Sigmoid colon (tissue), 7 donors: ENCODE results near the gene PDE7B. TPM values are rescaled to one million over a fixed set of nuclear protein-coding genes. Genes with fewer than 3 reads are reported as not detected.

ENCODE experiments used
- DNase-seq: peaks from one replicate; pipeline ENCODE4 v3.0.0-alpha.2; 2019
- H3K27ac ChIP-seq, 4 donors: fragments of 200-600 bp; sonication (generic); one replicate each; pipeline ENCODE4 v1.5.1; 2016 to 2019; ENCODE audit warnings: mild to moderate bottlenecking in 1 of 4
- H3K27me3 ChIP-seq, 3 donors: fragments of 200-600 bp; sonication (generic); one replicate each; pipeline ENCODE4 v1.5.1; 2019; ENCODE audit warnings: mild to moderate bottlenecking in 1 of 3
- H3K36me3 ChIP-seq, 4 donors: fragments of 200-600 bp; sonication (generic); one replicate each; pipeline ENCODE4 v1.5.1; 2016 to 2019
- H3K4me1 ChIP-seq, 4 donors: fragments of 200-600 bp; sonication (generic); one replicate each; pipeline ENCODE4 v1.5.1; 2017 to 2019
- H3K4me3 ChIP-seq, 4 donors: fragments of 200-600 bp; sonication (generic); one replicate each; pipeline ENCODE4 v1.5.1; 2017 to 2019; ENCODE audit warnings: mild to moderate bottlenecking in 2 of 4, moderate library complexity in 1 of 4
- H3K9me3 ChIP-seq, 4 donors: fragments of 200-600 bp in 3 of 4; sonication (generic) in 3 of 4; one replicate each; pipeline versions ENCODE4 v1.5.1 to v1.6.1; 2013 to 2019
- EP300 ChIP-seq, 4 donors: sonication (generic); formaldehyde crosslinking; IDR thresholded peaks; one replicate each; pipeline ENCODE4 v1.6.1; 2017; ENCODE audit warnings: antibody characterized with exemption in 4 of 4
- POLR2A ChIP-seq, 2 donors: fragments of 450-650 bp; IDR thresholded peaks; one replicate each; pipeline ENCODE4 v1.6.1; 2016; ENCODE audit warnings: antibody characterized with exemption in 2 of 2, mild to moderate bottlenecking in 2 of 2, moderate library complexity in 2 of 2
- POLR2AphosphoS5 ChIP-seq, 4 donors: sonication (generic); formaldehyde crosslinking; IDR thresholded peaks; one replicate each; pipeline ENCODE4 v1.6.1; 2017; ENCODE audit warnings: antibody characterized with exemption in 4 of 4
- WGBS, 2 donors: extraction: QIAGEN DNeasy Blood & Tissue Kit; methylation state at CpG; one replicate each; pipeline ENCODE4 v1.1.7; 2013; 5-methylcytosine and 5-hydroxymethylcytosine counted together
- intact Hi-C: fragments of 100-400 bp; cut with DNase I; formaldehyde crosslinking; loops from one replicate; pipeline ENCODE4 v1.15.1; 2023
- polyA plus RNA-seq, 3 donors: library from polyadenylated mRNA; stranded (reverse); fragments of 200-250 nt; gene quantifications; one replicate each; pipeline ENCODE4 v1.2.3, GENCODE V29; 2013
- total RNA-seq, 4 donors: library from RNA; depleted of rRNA; stranded (reverse); fragments of >200 nt; gene quantifications; one replicate each; pipeline ENCODE4 v1.1.0, GENCODE V29; 2016
- TF ChIP-seq, protein P1 (sequence below), 4 experiments: fragments of 450-650 bp in 3 of 4; fragments of 200-600 bp in 1 of 4; IDR thresholded peaks; one replicate each; pipeline ENCODE4 v1.5.1; 2016 to 2019; ENCODE audit warnings: antibody characterized with exemption in 4 of 4, mild to moderate bottlenecking in 3 of 4, moderate library complexity in 2 of 4
- donor health status: healthy with polysubstance abuse.
- donor health status: Bipolar disorder and iron deficiency.
- donor health status: healthy.

The PDE7B gene
- total and polyA plus RNA-seq, 7 donors, result 1.1 to 10.3 (median 6.3) TPM

DNA sequence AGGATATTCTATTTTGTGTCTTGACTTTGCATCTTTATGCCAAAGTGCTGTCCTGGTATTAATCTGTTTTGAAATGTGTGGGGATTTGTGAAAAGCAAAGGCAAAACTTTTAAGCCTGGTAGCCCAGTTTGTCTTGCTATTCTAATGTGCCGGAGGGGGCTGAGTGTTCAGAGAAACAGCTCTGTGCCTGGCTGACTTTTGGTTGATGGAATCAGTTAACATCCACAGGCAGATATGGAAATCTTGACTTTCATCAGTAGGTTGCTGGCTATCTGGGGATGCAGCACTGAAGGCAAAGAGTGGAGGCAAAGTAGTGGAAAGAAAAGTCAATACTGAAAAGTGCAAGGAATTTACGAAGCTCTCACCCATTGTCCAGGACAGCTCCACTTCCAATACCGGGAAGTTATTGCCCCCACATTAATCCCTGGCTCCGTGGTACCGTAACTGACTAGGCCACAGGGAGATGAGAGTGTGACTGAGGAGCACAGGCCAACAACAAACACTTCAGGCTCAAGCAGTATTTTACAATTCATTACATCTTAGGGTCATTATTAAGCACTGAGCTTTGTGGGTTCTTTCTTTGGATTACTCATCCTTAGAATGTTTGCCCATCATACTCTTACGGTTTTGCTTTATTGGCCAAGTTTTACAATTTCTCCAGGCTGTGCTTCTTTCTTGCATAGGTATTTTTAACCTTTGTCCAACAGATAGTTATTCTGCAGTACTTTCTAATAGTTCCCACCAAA, 234.0 kb downstream of the PDE7B start:
- Histone ChIP-seq H3K4me3 (no peak overlapping the region), H3K27me3 (no peaks in the 10 kb centered on the region), H3K27ac (peak overlapping the region in 2 of 4 donors; percentile 5 to 20), H3K36me3 (no peaks in the 10 kb centered on the region), H3K9me3 (no peaks in the 10 kb centered on the region), H3K4me1 (no peaks in the 10 kb centered on the region)
- DNase-seq, result no peak
- 62 to 79% methylated on average over 6 of the region's 6 CpGs for WGBS, 2 donors
- no peak for TF ChIP-seq POLR2A (IDR thresholded peaks at IDR 0.05)
- TF ChIP-seq EP300 (IDR thresholded peaks at IDR 0.05), result no peak
- TF ChIP-seq POLR2AphosphoS5 (IDR thresholded peaks at IDR 0.05), result no peak
- intact Hi-C loops, result no loop called here

DNA sequence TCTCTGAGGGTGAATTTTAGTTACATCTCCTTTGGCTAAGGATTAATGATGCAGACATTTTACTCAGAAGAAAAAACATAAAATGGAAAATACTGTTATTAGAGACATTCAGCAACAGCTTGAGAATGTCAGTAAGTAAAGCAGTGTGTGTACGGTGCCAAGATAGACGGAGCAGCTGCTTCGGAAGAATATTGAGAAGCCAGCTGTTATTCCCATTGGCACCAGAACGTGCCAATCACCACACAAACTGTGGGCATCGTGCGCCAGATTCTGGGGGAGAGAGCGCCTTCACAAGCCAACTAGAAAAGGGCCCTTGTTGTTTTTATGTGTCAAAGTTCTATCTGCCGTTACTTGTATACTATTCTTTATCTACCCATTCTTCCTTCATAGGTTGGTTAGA, 235.2 kb downstream of the PDE7B start:
- H3K4me1 ChIP-seq, result no peaks in the 10 kb centered on the region
- H3K9me3 ChIP-seq, result no peaks in the 10 kb centered on the region
- TF ChIP-seq EP300 (IDR thresholded peaks at IDR 0.05), result no peak
- no peak for TF ChIP-seq POLR2AphosphoS5 (IDR thresholded peaks at IDR 0.05)
- no peak for TF ChIP-seq POLR2A (IDR thresholded peaks at IDR 0.05)
- TF ChIP-seq, protein P1, sequence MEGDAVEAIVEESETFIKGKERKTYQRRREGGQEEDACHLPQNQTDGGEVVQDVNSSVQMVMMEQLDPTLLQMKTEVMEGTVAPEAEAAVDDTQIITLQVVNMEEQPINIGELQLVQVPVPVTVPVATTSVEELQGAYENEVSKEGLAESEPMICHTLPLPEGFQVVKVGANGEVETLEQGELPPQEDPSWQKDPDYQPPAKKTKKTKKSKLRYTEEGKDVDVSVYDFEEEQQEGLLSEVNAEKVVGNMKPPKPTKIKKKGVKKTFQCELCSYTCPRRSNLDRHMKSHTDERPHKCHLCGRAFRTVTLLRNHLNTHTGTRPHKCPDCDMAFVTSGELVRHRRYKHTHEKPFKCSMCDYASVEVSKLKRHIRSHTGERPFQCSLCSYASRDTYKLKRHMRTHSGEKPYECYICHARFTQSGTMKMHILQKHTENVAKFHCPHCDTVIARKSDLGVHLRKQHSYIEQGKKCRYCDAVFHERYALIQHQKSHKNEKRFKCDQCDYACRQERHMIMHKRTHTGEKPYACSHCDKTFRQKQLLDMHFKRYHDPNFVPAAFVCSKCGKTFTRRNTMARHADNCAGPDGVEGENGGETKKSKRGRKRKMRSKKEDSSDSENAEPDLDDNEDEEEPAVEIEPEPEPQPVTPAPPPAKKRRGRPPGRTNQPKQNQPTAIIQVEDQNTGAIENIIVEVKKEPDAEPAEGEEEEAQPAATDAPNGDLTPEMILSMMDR (IDR thresholded peaks at IDR 0.05), result no peak
- no peak for DNase-seq
- peak overlapping the region in 1 of 4 donors; percentile 12 for H3K27ac ChIP-seq
- no peaks in the 10 kb centered on the region for H3K36me3 ChIP-seq
- no peak overlapping the region for H3K4me3 ChIP-seq
- intact Hi-C loops, result no loop called here
- no peaks in the 10 kb centered on the region for H3K27me3 ChIP-seq
- 82 to 90% methylated on average over 8 of the region's 8 CpGs for WGBS, 2 donors

DNA sequence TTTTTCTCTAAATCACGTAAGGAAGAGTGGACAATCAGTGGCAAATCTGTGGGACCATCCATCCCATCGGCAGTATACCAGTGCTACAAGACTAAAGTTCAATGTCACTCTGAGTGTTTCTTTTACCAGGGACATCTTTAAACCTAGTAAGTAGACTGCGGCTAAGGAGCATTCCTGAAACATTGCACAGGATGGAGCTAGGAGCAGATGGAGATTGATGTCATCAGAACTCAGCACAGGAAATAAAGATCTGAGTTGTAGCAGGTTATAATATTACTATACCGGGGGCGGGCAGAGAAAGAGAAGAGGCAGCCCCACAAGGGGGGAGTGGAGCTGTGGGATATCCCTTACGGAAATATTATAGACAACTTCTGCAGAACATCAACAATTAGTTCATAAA, 236.5 kb downstream of the PDE7B start:
- Histone ChIP-seq H3K27ac (no peak overlapping the region), H3K9me3 (no peaks in the 10 kb centered on the region), H3K4me3 (no peak overlapping the region), H3K27me3 (no peaks in the 10 kb centered on the region), H3K36me3 (no peaks in the 10 kb centered on the region), H3K4me1 (no peaks in the 10 kb centered on the region)
- DNase-seq, result no peak
- TF ChIP-seq, protein P1 (IDR thresholded peaks at IDR 0.05), result no peak
- TF ChIP-seq POLR2AphosphoS5 (IDR thresholded peaks at IDR 0.05) (no peak), POLR2A (IDR thresholded peaks at IDR 0.05) (no peak), EP300 (IDR thresholded peaks at IDR 0.05) (no peak)
- intact Hi-C loops, result no loop called here
- 84 to 86% methylated on average over 6 of the region's 6 CpGs for WGBS, 2 donors

DNA sequence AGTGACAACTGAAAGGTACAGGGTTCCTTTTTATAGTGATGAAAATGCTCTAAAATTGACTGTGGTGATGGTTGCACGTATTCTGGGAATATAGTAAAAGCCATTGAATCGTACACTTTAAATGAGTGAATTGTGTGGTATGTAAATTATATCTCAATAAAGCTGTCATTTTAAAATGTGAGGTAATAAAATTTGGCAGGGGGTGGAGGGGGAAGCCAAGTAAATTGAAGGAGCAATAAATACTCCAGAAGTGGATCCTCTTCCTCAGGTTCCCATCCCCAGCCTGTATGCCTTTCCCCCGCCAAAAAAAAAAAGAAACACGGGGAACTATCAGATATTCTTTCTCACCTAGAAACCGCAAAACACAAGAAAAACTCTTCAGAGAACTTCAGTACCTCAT, 237.2 kb downstream of the PDE7B start:
- H3K27me3 ChIP-seq, result no peaks in the 10 kb centered on the region
- DNase-seq, result no peak
- H3K4me3 ChIP-seq, result no peak overlapping the region
- intact Hi-C loops, result no loop called here
- H3K4me1 ChIP-seq, result no peaks in the 10 kb centered on the region
- H3K27ac ChIP-seq, result no peak overlapping the region
- 30 to 74% methylated on average over 5 of the region's 5 CpGs for WGBS, 2 donors
- TF ChIP-seq EP300 (IDR thresholded peaks at IDR 0.05) (no peak), POLR2AphosphoS5 (IDR thresholded peaks at IDR 0.05) (no peak), POLR2A (IDR thresholded peaks at IDR 0.05) (no peak)
- TF ChIP-seq, protein P1 (IDR thresholded peaks at IDR 0.05), result no peak
- H3K9me3 ChIP-seq, result no peaks in the 10 kb centered on the region
- no peaks in the 10 kb centered on the region for H3K36me3 ChIP-seq

DNA sequence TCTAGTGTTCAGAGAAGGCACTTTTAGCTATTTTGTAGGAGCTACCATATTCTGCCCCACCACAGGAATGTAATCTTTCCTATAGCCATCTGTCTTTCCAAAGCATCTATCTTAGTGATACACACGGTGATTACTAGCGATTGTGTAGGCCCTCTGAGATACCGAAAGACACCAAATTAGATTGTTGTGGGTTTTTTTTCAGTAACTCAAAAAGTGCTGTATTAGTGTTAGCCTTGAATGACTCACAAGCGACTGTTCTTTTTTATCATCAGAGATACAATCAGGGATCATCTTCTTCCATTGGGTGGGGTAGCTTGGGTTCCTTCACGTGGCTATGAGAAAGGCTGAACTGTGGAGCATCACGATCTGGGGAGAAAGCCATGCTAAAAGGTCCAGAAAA, 238.4 kb downstream of the PDE7B start:
- Histone ChIP-seq H3K27me3 (no peaks in the 10 kb centered on the region), H3K27ac (no peak overlapping the region), H3K36me3 (no peaks in the 10 kb centered on the region), H3K4me1 (no peaks in the 10 kb centered on the region), H3K4me3 (no peak overlapping the region), H3K9me3 (no peaks in the 10 kb centered on the region)
- TF ChIP-seq, protein P1 (IDR thresholded peaks at IDR 0.05), result no peak
- TF ChIP-seq POLR2A (IDR thresholded peaks at IDR 0.05) (no peak), EP300 (IDR thresholded peaks at IDR 0.05) (no peak), POLR2AphosphoS5 (IDR thresholded peaks at IDR 0.05) (no peak)
- WGBS, 2 donors, result 89% methylated on average over 6 of the region's 6 CpGs
- intact Hi-C loops, result no loop called here
- DNase-seq, result no peak
